DMS53 (cell line): ENCODE results near the gene CABCOCO1.
A peak's percentile ranks its signal among the peaks of the same experiment; 100 is the strongest.

ENCODE experiments used
- DNase-seq: peaks from one replicate; lab custom pipeline; 2025; lab: John Stamatoyannopoulos, UW

Gene CABCOCO1

GRCh38 chr10:61662794-61663259 is at the start of gene CABCOCO1:
Gene CABCOCO1 (plus strand): TSS chr10:61662929. CDS start chr10:61662973, 44 bp downstream.
- peak; percentile 84 for DNase-seq

- DNase-seq, result no peak
Measured at GRCh38 chr10:61613665-61614064, 49.1 kb upstream of the CABCOCO1 start.

- DNase-seq, result no peak
Measured at GRCh38 chr10:61616611-61617010, 46.1 kb upstream of the CABCOCO1 start.

- no peak for DNase-seq
Measured at GRCh38 chr10:61617180-61617579, 45.5 kb upstream of the CABCOCO1 start.

- DNase-seq, result no peak
Measured at GRCh38 chr10:61617586-61617985, 45.1 kb upstream of the CABCOCO1 start.

- no peak for DNase-seq
Measured at GRCh38 chr10:61618388-61618961, 44.3 kb upstream of the CABCOCO1 start.

- no peak for DNase-seq
Measured at GRCh38 chr10:61620506-61620905, 42.2 kb upstream of the CABCOCO1 start.

GRCh38 chr10:61621605-61622051 is 41.1 kb upstream of the CABCOCO1 start:
- peak; percentile 88 for DNase-seq

GRCh38 chr10:61623161-61623560 is 39.6 kb upstream of the CABCOCO1 start:
- DNase-seq, result peak; percentile 73

GRCh38 chr10:61626209-61626608 is 36.5 kb upstream of the CABCOCO1 start:
- peak; percentile 23 for DNase-seq

GRCh38 chr10:61627266-61627665 is 35.5 kb upstream of the CABCOCO1 start:
- no peak for DNase-seq

GRCh38 chr10:61628151-61628874 is 34.4 kb upstream of the CABCOCO1 start:
- no peak for DNase-seq

GRCh38 chr10:61628875-61629513 is 33.7 kb upstream of the CABCOCO1 start:
- no peak for DNase-seq

- DNase-seq, result no peak
Measured at GRCh38 chr10:61629576-61629975, 33.2 kb upstream of the CABCOCO1 start.

GRCh38 chr10:61632057-61632670 is 30.6 kb upstream of the CABCOCO1 start:
- peak; percentile 36 for DNase-seq

- DNase-seq, result no peak
Measured at GRCh38 chr10:61633665-61634064, 29.1 kb upstream of the CABCOCO1 start.

GRCh38 chr10:61634746-61635145 is 28.0 kb upstream of the CABCOCO1 start:
- no peak for DNase-seq

- no peak for DNase-seq
Measured at GRCh38 chr10:61635471-61635870, 27.3 kb upstream of the CABCOCO1 start.

- peak; percentile 67 for DNase-seq
Measured at GRCh38 chr10:61635932-61636331, 26.8 kb upstream of the CABCOCO1 start.

GRCh38 chr10:61639952-61640351 is 22.8 kb upstream of the CABCOCO1 start:
- no peak for DNase-seq

- DNase-seq, result no peak
Measured at GRCh38 chr10:61640856-61641255, 21.9 kb upstream of the CABCOCO1 start.

- no peak for DNase-seq
Measured at GRCh38 chr10:61642150-61642571, 20.6 kb upstream of the CABCOCO1 start.

- no peak for DNase-seq
Measured at GRCh38 chr10:61642676-61643075, 20.1 kb upstream of the CABCOCO1 start.
